H54 (cell line): Measurements from ENCODE around the gene COL9A1.
"Not testable (repeated sequence)": the region's sequence is repeated elsewhere in the genome, so short reads cannot be mapped to it uniquely, and the experiment has no call there.

Source experiments
- DNase-seq: peaks from one replicate; pipeline ENCODE4 v3.0.0; 2011; ENCODE audit warnings: low spot score, mixed read lengths; ENCODE audit not compliant: insufficient read length
- FAIRE-seq: peaks from 3 replicates; lab custom pipeline; 2011; peaks lifted over from hg19 to GRCh38; lab: Jason Lieb, UNC
- POLR2A ChIP-seq: IDR thresholded peaks from 2 replicates; pipeline ENCODE4 v1.6.1; 2011; ENCODE audit warnings: low read depth, mild to moderate bottlenecking, low read length

COL9A1 gene

GRCh38 chr6:70303034-70303525 lies at the start of gene COL9A1:
Gene COL9A1, minus strand, starts transcription at chr6:70303084. Its CDS starts 160 bp downstream, at chr6:70302924.
- TF ChIP-seq POLR2A, result no peak
- DNase-seq, result no peak
- no peak for FAIRE-seq

- TF ChIP-seq POLR2A, result no peak
- no peak for DNase-seq
- no peak for FAIRE-seq
Measured at GRCh38 chr6:70351461-70351860, 48.6 kb upstream of the COL9A1 start.

GRCh38 chr6:70345619-70346018 lies 42.7 kb upstream of the COL9A1 start:
- TF ChIP-seq POLR2A, result no peak
- no peak for DNase-seq
- no peak for FAIRE-seq

GRCh38 chr6:70343313-70343712 lies 40.4 kb upstream of the COL9A1 start:
- no peak for DNase-seq
- TF ChIP-seq POLR2A, result no peak
- FAIRE-seq, result no peak

GRCh38 chr6:70339810-70340209 lies 36.9 kb upstream of the COL9A1 start:
- not testable (repeated sequence) for FAIRE-seq, DNase-seq

GRCh38 chr6:70338775-70339174 lies 35.9 kb upstream of the COL9A1 start:
- no peak for TF ChIP-seq POLR2A
- FAIRE-seq (no peak), DNase-seq (no peak)

- TF ChIP-seq POLR2A, result no peak
- FAIRE-seq (no peak), DNase-seq (no peak)
Measured at GRCh38 chr6:70337743-70338105, 34.8 kb upstream of the COL9A1 start.

GRCh38 chr6:70336996-70337742 lies 34.3 kb upstream of the COL9A1 start:
- DNase-seq (no peak), FAIRE-seq (no peak)
- TF ChIP-seq POLR2A, result no peak

GRCh38 chr6:70327036-70327435 lies 24.2 kb upstream of the COL9A1 start:
- FAIRE-seq, result no peak
- DNase-seq, result no peak
- no peak for TF ChIP-seq POLR2A

GRCh38 chr6:70325009-70325408 lies 22.1 kb upstream of the COL9A1 start:
- TF ChIP-seq POLR2A, result no peak
- DNase-seq (no peak), FAIRE-seq (no peak)

GRCh38 chr6:70317799-70318198 lies 14.9 kb upstream of the COL9A1 start:
- DNase-seq, FAIRE-seq: not testable (repeated sequence)

GRCh38 chr6:70315079-70315751 lies 12.3 kb upstream of the COL9A1 start:
- TF ChIP-seq POLR2A, result no peak
- FAIRE-seq (no peak), DNase-seq (no peak)

GRCh38 chr6:70314296-70314695 lies 11.4 kb upstream of the COL9A1 start:
- no peak for DNase-seq
- no peak for FAIRE-seq
- no peak for TF ChIP-seq POLR2A

- no peak for TF ChIP-seq POLR2A
- peak; percentile 12 for DNase-seq
- peak; percentile 96 for FAIRE-seq
Measured at GRCh38 chr6:70312165-70312745, 9.4 kb upstream of the COL9A1 start.
